Astrocyte of the spinal cord (primary cell): ENCODE data around the gene KRT8.
"Not testable (repeated sequence)": the region's sequence is repeated elsewhere in the genome, so short reads cannot be mapped to it uniquely, and the experiment has no call there.

ENCODE experiments used
- DNase-seq: peaks from one replicate; pipeline ENCODE4 v3.0.0; 2011; ENCODE audit warnings: low read depth, low spot score
- H3K4me3 ChIP-seq: 2 replicates; pipeline ENCODE4 v1.5.1; 2011; ENCODE audit warnings: low read depth, mild to moderate bottlenecking, low read length, moderate library complexity
- in situ Hi-C: cut with HindIII; loops from 2 replicates; pipeline ENCODE4 v1.10.0; 2017; ENCODE audit warnings: low sequenced_read_pairs
- TF ChIP-seq, protein P1 (sequence below): IDR thresholded peaks from 2 replicates; pipeline ENCODE4 v1.5.1; 2012; ENCODE audit warnings: low read depth, mild to moderate bottlenecking, low read length, inconsistent platforms

Gene KRT8

DNA sequence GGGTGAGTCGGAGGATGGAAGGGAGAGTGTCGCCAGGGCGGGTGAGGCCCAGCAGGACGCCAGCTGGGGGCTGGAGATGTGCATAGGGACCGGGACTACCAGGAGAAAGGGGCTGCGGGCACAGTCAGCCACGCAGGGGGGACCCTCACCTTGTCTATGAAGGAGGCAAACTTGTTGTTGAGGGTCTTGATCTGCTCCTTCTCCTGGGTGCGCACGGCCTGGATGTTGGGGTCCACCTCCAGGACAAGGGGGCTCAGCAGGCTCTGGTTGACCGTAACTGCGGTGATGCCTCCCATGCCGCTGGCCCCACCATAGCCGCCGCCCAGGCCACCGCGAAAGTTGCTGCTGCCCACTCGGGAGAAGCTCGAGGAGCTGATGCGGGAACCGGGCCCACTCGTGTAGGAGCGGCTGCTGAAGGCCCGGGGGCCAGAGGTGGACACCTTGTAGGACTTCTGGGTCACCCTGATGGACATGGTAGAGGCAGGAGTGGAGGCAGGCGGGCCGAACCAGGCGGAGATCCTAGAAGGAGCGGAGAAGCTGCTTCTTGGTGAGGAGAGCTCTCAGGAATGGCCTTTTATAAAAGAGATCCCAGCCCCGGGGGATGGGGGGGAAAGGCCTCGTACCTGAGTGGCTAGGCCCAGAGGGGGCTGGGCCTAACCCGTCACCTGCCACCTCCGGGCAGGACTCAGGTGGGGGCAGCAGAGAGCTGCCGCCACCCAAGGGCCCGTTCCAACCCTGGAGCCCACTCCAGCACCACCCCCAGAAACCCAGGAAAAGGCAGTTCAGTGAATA, at the start of gene KRT8:
Gene KRT8, minus strand, starts transcription at position 568 of the 792 bp plus-strand sequence. Its CDS starts 95 bp downstream, at position 473.
- peak; percentile 8 for DNase-seq
- TF ChIP-seq, protein P1, sequence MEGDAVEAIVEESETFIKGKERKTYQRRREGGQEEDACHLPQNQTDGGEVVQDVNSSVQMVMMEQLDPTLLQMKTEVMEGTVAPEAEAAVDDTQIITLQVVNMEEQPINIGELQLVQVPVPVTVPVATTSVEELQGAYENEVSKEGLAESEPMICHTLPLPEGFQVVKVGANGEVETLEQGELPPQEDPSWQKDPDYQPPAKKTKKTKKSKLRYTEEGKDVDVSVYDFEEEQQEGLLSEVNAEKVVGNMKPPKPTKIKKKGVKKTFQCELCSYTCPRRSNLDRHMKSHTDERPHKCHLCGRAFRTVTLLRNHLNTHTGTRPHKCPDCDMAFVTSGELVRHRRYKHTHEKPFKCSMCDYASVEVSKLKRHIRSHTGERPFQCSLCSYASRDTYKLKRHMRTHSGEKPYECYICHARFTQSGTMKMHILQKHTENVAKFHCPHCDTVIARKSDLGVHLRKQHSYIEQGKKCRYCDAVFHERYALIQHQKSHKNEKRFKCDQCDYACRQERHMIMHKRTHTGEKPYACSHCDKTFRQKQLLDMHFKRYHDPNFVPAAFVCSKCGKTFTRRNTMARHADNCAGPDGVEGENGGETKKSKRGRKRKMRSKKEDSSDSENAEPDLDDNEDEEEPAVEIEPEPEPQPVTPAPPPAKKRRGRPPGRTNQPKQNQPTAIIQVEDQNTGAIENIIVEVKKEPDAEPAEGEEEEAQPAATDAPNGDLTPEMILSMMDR = peak; percentile 14
- peak within 1 kb of the TSS; percentile 10 for H3K4me3 ChIP-seq
- in situ Hi-C loops = not testable (repeated sequence)

DNA sequence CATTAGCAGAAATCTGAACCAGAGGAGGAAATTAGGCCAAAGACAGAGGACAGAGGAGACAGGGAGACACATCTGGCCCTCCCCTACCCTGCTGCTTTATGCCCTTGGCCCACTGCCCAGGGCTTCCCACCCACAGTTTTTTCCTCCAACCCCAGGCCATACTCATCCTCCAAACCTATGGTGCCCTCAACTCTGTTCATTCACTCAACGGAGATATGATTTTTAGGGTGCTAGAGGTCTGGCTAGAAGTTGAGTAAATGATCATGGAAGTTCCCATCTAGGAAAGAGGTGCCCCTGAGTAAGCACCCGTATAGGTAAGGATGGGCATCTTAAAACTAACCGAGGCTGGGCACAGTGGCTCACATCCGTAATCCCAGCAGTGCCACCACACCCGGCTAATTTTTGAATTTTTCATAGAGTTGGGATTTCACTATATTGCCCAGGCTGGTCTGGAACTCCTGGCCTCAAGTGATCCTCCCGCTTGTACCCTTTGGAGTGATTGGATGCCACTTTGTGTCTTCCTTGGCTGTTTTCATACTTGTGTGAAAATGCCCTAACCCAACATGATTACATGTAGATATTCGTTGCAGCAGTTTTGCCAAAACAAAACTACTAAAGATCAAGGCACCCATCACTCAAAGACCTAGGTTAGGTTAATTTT, 48.4 kb upstream of the KRT8 start:
- in situ Hi-C loops = no loop called here
- no peak for DNase-seq
- TF ChIP-seq, protein P1 = no peak

DNA sequence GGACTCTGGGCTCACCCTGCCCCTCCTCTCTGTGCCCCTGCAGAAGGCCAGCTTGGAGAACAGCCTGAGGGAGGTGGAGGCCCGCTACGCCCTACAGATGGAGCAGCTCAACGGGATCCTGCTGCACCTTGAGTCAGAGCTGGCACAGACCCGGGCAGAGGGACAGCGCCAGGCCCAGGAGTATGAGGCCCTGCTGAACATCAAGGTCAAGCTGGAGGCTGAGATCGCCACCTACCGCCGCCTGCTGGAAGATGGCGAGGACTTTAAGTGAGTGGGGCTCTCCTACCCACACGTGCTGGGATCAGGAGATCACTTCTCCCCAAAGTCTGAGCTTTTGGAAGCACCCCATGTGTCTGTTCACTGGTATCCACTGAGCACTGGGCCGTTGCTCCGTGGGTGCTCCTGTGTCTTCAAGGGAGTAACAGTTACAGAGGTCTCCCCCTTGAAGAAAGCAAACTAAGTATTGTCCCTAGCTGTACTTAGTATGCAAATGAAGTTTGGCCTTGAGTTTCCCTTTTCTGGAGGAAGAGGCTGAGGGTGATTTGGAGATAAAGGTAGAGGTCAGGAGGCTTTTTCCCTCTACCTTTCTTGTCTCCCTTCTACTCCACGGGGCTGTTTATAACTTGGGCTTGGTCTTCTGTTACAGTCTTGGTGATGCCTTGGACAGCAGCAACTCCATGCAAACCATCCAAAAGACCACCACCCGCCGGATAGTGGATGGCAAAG, 47.4 kb upstream of the KRT8 start:
- DNase-seq = no peak
- H3K4me3 ChIP-seq = no peak overlapping the region
- TF ChIP-seq, protein P1 = no peak
- in situ Hi-C loops = no loop called here

More for the DNA sequence above, 48.4 kb upstream of the KRT8 start:
- no peak overlapping the region for H3K4me3 ChIP-seq

DNA sequence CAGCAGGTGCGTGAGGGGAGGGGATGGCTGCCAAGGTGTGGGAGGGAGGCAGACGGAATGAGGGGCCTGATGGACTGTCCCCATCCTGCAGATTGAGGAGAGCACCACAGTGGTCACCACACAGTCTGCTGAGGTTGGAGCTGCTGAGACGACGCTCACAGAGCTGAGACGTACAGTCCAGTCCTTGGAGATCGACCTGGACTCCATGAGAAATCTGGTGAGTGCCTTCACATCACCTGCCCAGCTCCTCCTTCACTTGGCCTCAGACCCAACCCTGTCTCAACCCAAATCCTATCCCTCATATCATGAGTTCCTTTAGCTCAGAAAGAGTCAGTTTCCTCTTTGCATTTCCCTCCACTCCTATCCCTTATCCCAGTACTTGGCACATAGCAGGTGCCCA, 46.8 kb upstream of the KRT8 start:
- DNase-seq = no peak
- TF ChIP-seq, protein P1 = no peak
- peak overlapping the region; percentile 7 for H3K4me3 ChIP-seq
- in situ Hi-C loops = no loop called here

DNA sequence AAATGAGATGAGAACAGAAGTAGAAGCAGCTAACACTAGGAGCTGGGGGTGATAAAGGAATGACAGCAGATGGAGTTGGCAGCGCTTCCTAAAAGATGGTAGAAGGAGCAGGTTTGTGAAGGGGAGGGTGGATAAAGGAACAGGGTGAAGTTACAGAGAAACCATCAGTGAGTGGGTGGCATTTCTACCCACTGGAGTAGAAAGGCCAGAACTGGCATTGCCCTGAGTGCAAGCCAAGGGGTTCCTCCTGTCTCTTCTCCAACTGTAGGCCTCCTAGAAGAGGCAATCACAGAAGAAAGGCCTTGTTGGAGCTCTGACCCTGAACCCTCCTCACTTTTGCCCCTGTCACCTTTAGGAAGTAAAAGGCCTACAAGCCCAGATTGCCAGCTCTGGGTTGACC, 46.2 kb upstream of the KRT8 start:
- peak overlapping the region; percentile 60 for H3K4me3 ChIP-seq
- no peak for DNase-seq
- in situ Hi-C loops = no loop called here
- TF ChIP-seq, protein P1 = no peak

DNA sequence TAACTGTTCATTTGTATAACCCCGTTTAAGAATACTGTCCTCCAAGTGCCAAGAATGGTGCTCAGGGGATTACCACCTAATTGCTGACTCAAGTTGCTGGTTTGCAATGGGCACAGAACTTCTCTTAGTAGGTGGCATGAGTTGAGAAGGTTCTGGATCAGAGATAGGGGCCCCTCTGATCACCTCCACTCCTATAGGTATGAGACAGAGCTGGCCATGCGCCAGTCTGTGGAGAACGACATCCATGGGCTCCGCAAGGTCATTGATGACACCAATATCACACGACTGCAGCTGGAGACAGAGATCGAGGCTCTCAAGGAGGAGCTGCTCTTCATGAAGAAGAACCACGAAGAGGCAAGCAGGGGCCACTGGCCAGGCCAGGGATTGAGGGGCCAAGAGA, 45.7 kb upstream of the KRT8 start:
- TF ChIP-seq, protein P1 = no peak
- in situ Hi-C loops = no loop called here
- peak overlapping the region; percentile 60 for H3K4me3 ChIP-seq
- no peak for DNase-seq
